ENCODE measurements around the gene POU2AF2. TPM values are rescaled to one million over a fixed set of nuclear protein-coding genes. Genes with fewer than 3 reads are reported as not detected.
"Not testable (repeated sequence)": the region's sequence is repeated elsewhere in the genome, so short reads cannot be mapped to it uniquely, and the experiment has no call there.

POU2AF2 gene
- total RNA-seq, 1 donor from 2014 or later = not detected

GRCh38 chr11:111253131-111253530, 7.6 kb downstream of the POU2AF2 start:
- no peak for DNase-seq (ENCODE audit: low spot score)
- intact Hi-C loops (cut with DNase I) = no loop called here

DNA sequence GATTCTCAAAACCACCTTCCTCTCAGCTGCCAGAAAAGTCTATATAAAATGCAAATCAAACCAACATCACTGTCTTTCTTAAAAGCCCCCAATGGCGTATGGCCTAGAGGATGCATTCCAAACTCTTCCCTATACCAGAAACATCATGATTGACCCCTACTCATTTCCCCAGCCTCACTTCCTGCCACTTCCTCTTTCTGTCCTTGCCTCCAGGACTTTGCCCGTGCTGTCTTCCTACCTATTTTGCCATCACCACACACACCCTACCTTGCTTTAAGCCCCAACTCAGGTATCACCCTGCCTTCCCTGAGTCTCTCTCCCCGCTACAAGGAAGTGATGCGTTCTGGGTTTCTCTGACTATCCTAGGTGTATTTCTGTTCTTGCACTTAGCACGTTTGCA, 8.1 kb downstream of the POU2AF2 start:
- DNase-seq (ENCODE audit: low spot score) = no peak
- intact Hi-C loops (cut with DNase I) = no loop called here

GRCh38 chr11:111258046-111258445, 12.5 kb downstream of the POU2AF2 start:
- intact Hi-C loops (cut with DNase I) = no loop called here
- DNase-seq (ENCODE audit: low spot score) = no peak

DNA sequence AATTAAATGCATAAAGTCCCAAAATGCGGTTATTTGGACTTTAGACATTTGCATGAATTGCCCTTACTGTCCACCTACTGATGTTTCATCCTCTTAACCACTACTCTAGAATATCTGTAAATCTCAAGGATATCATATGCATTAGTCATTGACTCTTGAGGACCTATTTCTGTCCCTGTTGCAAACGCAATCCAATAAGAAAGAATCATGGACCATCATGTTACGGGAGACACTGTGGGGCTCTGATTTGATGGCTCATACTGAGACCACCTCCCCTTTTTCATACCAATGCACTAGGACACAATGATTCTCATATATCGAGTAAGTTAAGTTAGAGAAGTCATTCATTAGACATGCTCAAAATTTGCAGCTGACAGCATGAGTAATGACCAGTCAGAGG, 14.4 kb downstream of the POU2AF2 start:
- DNase-seq (ENCODE audit: low spot score) = no peak
- intact Hi-C loops (cut with DNase I) = no loop called here

- DNase-seq (ENCODE audit: low spot score) = no peak
- intact Hi-C loops (cut with DNase I) = no loop called here
Measured at GRCh38 chr11:111260811-111261210, 15.3 kb downstream of the POU2AF2 start.

DNA sequence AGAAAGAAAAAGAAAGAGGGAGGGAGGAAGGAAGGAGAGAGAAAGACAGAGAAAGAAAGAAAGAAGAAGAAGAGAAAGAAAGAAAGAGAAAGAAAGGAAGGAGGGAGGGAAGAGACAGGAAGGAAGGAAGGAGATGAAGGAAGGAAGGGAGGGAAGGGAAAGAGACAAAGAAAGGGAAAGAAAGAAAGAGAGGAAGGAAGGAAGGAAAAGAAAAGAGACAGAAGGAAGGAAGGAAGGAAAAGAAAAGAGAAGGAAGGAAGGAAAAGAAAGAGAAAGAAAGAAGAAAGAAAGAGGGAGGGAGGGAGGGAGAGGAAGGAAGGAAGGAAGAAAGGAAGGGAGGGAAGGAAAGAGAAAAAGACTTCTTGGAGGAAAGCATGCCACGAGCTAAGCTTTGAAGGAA, 19.1 kb downstream of the POU2AF2 start:
- no peak for DNase-seq (ENCODE audit: low spot score)
- intact Hi-C loops (cut with DNase I) = no loop called here

- intact Hi-C loops (cut with DNase I) = no loop called here
- no peak for DNase-seq (ENCODE audit: low spot score)
Measured at GRCh38 chr11:111265421-111265820, 19.9 kb downstream of the POU2AF2 start.

DNA sequence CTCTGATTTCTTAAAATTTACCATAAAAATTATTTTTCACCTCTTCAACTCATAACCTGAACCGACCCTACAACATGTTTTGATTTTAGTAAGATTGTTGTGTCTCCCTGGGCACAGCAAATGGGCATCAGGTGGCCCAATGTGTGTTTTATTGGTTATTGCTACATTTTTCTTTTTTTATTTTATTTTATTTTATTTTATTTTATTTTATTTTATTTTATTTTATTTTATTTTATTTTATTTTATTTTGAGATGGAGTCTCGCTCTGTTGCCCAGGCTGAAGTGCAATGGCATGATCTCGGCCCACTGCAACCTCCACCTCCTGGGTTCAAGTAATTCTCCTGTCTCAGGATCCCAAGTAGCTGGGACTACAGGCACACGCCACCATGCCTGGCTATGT, 22.8 kb downstream of the POU2AF2 start:
- intact Hi-C loops (cut with DNase I); DNase-seq (ENCODE audit: low spot score): not testable (repeated sequence)

DNA sequence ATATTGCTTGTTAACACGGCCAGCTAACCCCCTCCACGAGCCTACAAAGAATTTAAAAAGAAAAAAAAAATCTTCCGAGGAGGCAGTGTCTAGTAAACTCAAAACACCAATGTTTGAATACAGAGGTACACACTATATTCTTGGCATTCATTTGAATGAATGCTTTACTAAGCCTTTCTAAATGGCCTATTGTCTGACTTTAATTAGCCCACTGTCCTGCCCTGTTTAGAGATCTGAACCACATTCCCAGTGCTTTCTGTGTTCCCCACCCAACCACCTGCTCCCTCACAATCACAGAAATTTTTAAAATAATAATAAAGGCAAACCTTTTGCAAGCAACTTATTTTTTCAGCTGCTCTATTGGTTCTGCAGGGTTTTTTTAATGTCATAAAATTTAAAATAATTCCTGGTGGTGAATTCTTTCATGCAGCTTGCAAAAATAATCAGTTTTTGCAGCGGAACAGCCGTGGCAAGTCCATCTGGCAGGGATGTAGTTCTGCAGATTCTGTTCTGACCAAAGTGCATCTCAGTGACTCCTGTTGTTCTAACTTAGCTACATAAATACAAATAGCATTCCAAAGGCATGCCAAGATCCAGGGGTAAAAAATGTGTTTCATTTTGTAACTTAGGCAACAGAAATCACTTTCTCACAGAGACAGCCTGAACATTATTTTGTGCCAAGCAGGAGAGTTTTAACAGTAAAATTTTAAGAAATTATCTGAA, 23.8 kb downstream of the POU2AF2 start:
- intact Hi-C loops (cut with DNase I) = no loop called here
- DNase-seq (ENCODE audit: low spot score) = no peak

- DNase-seq (ENCODE audit: low spot score) = no peak
- intact Hi-C loops (cut with DNase I) = no loop called here
Measured at GRCh38 chr11:111272420-111272819, 26.9 kb downstream of the POU2AF2 start.

- intact Hi-C loops (cut with DNase I) = loop anchor here (2.0 kb wide), 1 partner anchor 140 kb away; no protein-coding TSS in a partner anchor
- no peak for DNase-seq (ENCODE audit: low spot score)
Measured at GRCh38 chr11:111282562-111283075, 37.1 kb downstream of the POU2AF2 start.

DNA sequence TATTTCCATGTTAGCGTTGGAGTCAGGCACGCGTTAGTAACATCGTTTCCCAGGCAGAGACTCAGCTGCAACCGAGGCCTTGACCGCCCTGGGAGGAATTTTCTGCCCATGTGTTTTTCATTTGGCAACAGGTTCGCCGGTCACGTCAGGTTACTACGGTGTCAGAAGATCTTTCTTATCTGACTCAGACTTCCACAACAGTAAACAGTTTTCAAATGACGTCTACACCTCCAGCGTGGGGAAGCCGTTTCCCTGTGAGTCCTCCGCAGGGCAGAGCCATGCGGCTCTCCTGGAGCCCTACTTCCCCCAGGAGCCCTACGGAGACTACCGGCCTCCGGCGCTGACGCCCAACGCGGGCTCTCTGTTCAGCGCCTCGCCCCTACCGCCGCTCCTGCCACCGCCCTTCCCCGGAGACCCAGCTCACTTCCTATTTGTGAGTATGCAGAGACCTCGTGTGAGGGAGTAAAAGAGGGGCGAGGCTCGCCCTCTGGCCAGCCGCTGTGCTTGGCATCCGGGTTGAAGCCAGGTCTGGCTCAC, 38.5 kb downstream of the POU2AF2 start:
- intact Hi-C loops (cut with DNase I) = loop anchor here (2.0 kb wide), 2 partner anchors 139 to 163 kb away; no protein-coding TSS in a partner anchor
- no peak for DNase-seq (ENCODE audit: low spot score)

GRCh38 chr11:111285189-111286091, 39.9 kb downstream of the POU2AF2 start:
- intact Hi-C loops (cut with DNase I) = loop anchor here (2.0 kb wide), 1 partner anchor 161 kb away; no protein-coding TSS in a partner anchor
- no peak for DNase-seq (ENCODE audit: low spot score)

DNA sequence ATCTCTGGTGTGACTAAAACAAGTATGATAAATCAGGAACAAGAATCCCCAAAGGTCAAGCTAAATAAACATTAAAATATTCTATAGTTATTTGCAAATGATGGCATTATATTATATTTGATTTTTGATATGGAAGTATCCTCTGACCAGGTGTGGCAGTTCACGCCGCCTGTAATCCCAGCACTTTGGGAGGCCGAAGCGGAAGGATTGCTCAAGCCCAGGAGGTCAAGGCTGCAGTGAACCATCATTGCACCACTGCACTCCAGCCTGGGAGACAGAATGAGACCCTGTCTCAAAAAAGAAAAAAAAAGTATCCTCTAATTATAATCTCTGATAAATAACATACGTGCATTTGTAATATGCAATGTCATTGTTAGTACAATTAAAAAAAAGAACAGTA, 46.2 kb downstream of the POU2AF2 start:
- intact Hi-C loops (cut with DNase I) = no loop called here
- DNase-seq (ENCODE audit: low spot score) = no peak

DNA sequence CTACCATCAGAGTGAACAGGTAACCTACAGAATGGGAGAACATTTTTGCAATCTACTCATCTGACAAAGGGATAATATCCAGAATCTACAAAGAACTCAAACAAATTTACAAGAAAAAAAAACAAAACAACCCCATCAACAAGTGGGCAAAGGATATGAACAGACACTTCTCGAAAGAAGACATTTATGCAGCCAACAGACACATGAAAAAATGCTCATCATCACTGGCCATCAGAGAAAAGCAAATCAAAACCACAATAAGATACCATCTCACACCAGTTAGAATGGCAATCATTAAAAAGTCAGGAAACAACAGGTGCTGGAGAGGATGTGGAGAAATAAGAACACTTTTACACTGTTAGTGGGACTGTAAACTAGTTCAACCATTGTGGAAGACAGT, 46.9 kb downstream of the POU2AF2 start:
- intact Hi-C loops (cut with DNase I) = not testable (repeated sequence)

DNA sequence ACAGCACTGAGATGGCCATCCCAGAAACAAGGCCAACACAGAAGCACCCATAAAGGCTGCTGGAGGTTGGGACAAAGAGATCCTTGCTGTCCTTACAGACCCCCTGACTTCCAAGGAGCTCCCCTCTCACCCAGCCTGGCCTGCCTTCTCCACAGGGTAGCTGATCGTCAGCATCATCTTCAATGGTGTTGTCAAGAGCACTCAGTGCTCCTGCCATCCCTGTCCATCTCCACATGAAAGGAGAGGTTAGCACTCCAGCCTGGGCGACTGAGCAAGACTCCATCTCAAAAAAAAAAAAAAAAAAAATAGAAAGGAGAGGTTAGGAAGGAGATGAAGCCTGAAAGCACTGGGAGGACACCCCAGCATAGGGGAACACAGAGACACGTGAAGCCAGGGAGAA, 50.7 kb downstream of the POU2AF2 start:
- intact Hi-C loops (cut with DNase I) = loop anchor here (5.0 kb wide), 1 partner anchor 126 kb away; no protein-coding TSS in a partner anchor
- DNase-seq (ENCODE audit: low spot score) = no peak

More for the DNA sequence above, 46.9 kb downstream of the POU2AF2 start:
- not testable (repeated sequence) for DNase-seq (ENCODE audit: low spot score)

- intact Hi-C loops (cut with DNase I) = loop anchor here (5.0 kb wide), 1 partner anchor 125 kb away; no protein-coding TSS in a partner anchor
- no peak for DNase-seq (ENCODE audit: low spot score)
Measured at GRCh38 chr11:111297696-111298095, 52.2 kb downstream of the POU2AF2 start.

DNA sequence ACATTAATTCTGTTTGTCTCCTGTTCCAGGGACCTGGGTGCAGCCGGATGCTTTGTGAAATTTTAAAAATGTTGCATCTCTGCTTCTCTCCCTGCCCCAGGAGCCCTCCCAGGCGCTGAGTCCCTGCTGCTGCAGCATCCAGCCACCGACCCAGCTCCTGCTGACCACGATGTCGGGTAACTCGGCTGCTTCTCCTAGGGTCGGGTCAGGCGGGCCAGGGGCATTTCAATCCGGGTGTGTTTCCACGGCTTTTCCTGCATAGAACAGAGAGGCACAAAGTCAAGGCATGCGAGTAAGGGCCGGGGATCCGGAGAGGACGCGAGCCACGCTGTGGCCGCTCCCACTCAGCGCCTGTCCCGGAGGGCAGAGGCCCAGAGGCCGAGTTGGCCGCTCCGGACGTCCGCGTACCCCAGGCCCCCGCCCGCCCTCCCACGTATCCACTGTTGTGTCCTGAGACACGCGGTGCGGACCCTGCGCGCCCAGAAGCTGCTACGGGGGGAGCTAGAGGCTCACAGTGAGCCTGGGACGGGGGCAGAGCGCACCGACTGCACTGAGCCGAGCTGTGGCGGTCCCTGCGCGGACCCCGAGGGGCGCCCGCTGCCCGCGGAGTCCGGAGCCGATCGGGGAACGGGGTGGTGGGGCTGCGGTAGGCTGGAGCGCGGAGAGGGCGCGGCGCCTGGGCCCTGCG, 53.0 kb downstream of the POU2AF2 start, which contains the start of gene POU2AF3:
Gene POU2AF3, plus strand, starts transcription at position 134 of the 688 bp plus-strand sequence. Its CDS starts 36 bp downstream, at position 170.
- DNase-seq (ENCODE audit: low spot score) = no peak
- intact Hi-C loops (cut with DNase I) = loop anchor here (5.0 kb wide), 1 partner anchor 124 kb away; no protein-coding TSS in a partner anchor

Data from cardiac septum (tissue), 1 donor.